HepG2 (cell line): ENCODE measurements around the gene AKAP8. TPM values are rescaled to one million over a fixed set of nuclear protein-coding genes. Genes with fewer than 3 reads are reported as not detected.

Experiments
- AFF4 ChIP-seq: sonication (generic); formaldehyde crosslinking; IDR thresholded peaks from 2 replicates; pipeline ENCODE4 v1.4.0; 2020; ENCODE audit warnings: missing genetic modification reagents
- FOXP1 ChIP-seq, 2 experiments: fragments of 450-650 bp in 1 of 2; IDR thresholded peaks; 2 replicates each; pipeline ENCODE4 v1.6.1; 2017 to 2018; ENCODE audit warnings: antibody characterized with exemption in 1 of 2
- IKZF4 ChIP-seq: sonication (generic); formaldehyde crosslinking; IDR thresholded peaks from 2 replicates; pipeline ENCODE4 v1.5.1; 2020; ENCODE audit warnings: borderline replicate concordance, mild to moderate bottlenecking, low read depth, missing genetic modification reagents; ENCODE audit errors: not compliant biosample characterization
- PATZ1 ChIP-seq: sonication (generic); formaldehyde crosslinking; IDR thresholded peaks from 2 replicates; pipeline ENCODE4 v1.4.0; 2020; ENCODE audit warnings: missing genetic modification reagents
- ZFP62 ChIP-seq: sonication (generic); formaldehyde crosslinking; IDR thresholded peaks from 2 replicates; pipeline ENCODE4 v1.4.0; 2020; ENCODE audit warnings: missing genetic modification reagents
- ZNF207 ChIP-seq: fragments of 450-650 bp; IDR thresholded peaks from 2 replicates; pipeline ENCODE4 v1.6.1; 2016; ENCODE audit warnings: antibody characterized with exemption, borderline replicate concordance
- polyA plus RNA-seq, 8 experiments: library from polyadenylated mRNA; depleted of rRNA in 3 of 8; stranded (reverse) in 7 of 8; unstranded in 1 of 8; fragments of >200 nt; fragmentation: Illumina TruSeq in 4 of 8; extraction: Trizol in 4 of 8; gene quantifications; 2 replicates each; pipeline versions ENCODE4 v1.2.1 to v1.2.3, GENCODE V29; 2011 to 2016; ENCODE audit warnings: low read depth in 4 of 8, missing spikeins in 1 of 8, mixed read lengths in 1 of 8; ENCODE audit not compliant: insufficient read depth in 1 of 8
- total RNA-seq, 5 experiments: library from RNA; depleted of rRNA; stranded (reverse); fragments of >200 nt; fragmentation: Illumina TruSeq; extraction: Trizol; gene quantifications; 2 replicates each; pipeline ENCODE4 v1.2.3, GENCODE V29; 2016; ENCODE audit warnings: low read depth in 1 of 5

The AKAP8 gene
- total and polyA plus RNA-seq, 2 of the 13 experiments (the other 11 are each of a cell fraction or from before 2014, with no cell fraction given) = 15.9 to 22.1 TPM

DNA sequence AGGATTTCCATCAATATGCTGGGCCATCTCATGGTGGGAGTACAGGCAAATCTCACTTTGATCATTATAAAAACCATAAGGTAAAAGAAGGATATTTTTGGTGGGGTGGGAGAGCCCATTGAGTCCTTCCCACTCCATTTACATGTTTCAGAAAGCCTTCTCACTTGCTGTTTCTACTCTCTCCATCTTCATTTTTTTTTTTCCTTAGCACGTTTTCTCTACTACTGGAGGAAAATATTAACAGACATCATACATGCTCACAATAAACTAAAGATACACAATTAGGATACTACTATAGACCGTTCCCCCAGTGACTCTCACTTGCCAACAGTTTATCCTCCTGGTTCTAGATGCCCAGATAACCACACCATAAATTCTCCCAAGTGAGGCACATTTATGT lies 1.8 kb upstream of the AKAP8 start (continued):
- TF ChIP-seq FOXP1 (IDR thresholded peaks at IDR 0.05) = no peak
- TF ChIP-seq FOXP1 (CRISPR knock-in tag; IDR thresholded peaks at IDR 0.05) = no peak
- no peak for TF ChIP-seq ZNF207
- TF ChIP-seq IKZF4 (CRISPR knock-in tag) = no peak
- no peak for TF ChIP-seq PATZ1 (CRISPR knock-in tag)
- TF ChIP-seq ZFP62 = no peak
- TF ChIP-seq AFF4 (CRISPR knock-in tag) = no peak
